Endothelial cell of umbilical vein (primary cell): ENCODE results near the gene TENT4A. TPM values are rescaled to one million over a fixed set of nuclear protein-coding genes. Genes with fewer than 3 reads are reported as not detected.

Experiments used
- BruUV-seq: library from RNA; stranded (reverse); fragments of 400-500 nt; replicated peaks from 2 replicates; lab custom pipeline; 2021; lab: Mats Ljungman, UMichigan
- CTCF ChIA-PET: fragments of 300-600, 350-600 bp; sonication (Branson Sonifier 250); formaldehyde crosslinking; loops from one replicate; lab custom pipeline; 2021; ENCODE audit warnings: antibody characterized with exemption, inconsistent platforms; lab: Charles Lee
- POLR2A ChIA-PET: fragments of 300-600, 350-600 bp; sonication (Branson Sonifier 250); formaldehyde crosslinking; loops from one replicate; lab custom pipeline; 2021; ENCODE audit warnings: antibody characterized with exemption, inconsistent platforms; lab: Charles Lee
- DNase-seq: peaks from one replicate; pipeline ENCODE4 v3.0.0-alpha.2; 2011; ENCODE audit warnings: low read depth, low spot score
- FAIRE-seq: peaks from 2 replicates; lab custom pipeline; 2011; peaks lifted over from hg19 to GRCh38; lab: Jason Lieb, UNC
- H2AFZ ChIP-seq: 2 replicates; pipeline ENCODE4 v1.6.0; 2012; ENCODE audit warnings: low read depth, low read length, control low read depth, inconsistent platforms
- H3K27ac ChIP-seq: 2 replicates; pipeline ENCODE4 v1.5.1; 2011; ENCODE audit warnings: low read depth, mild to moderate bottlenecking, control low read depth, low read length, moderate library complexity; ENCODE audit not compliant: insufficient read depth
- H3K27me3 ChIP-seq, 2 experiments: 2 replicates each; pipeline versions ENCODE4 v1.6.0 to v1.6.1; 2011; ENCODE audit warnings: low read length in 2 of 2, mixed read lengths in 1 of 2; ENCODE audit not compliant: control insufficient read depth in 2 of 2, insufficient read depth in 2 of 2
- H3K36me3 ChIP-seq, 2 experiments: 2 replicates in 1 of 2; 3 replicates in 1 of 2; pipeline ENCODE4 v1.5.1; 2011; ENCODE audit warnings: low read length in 2 of 2, mild to moderate bottlenecking in 1 of 2, moderate library complexity in 1 of 2; ENCODE audit not compliant: control insufficient read depth in 2 of 2, insufficient read depth in 2 of 2; ENCODE audit errors: extremely low read depth in 1 of 2
- H3K4me1 ChIP-seq: 3 replicates; pipeline ENCODE4 v1.5.1; 2011; ENCODE audit warnings: mild to moderate bottlenecking, low read length; ENCODE audit not compliant: control insufficient read depth, insufficient read depth; ENCODE audit errors: extremely low read depth
- H3K4me2 ChIP-seq: 2 replicates; pipeline ENCODE4 v1.6.1; 2011; ENCODE audit warnings: low read length, control low read depth, mixed read lengths; ENCODE audit not compliant: insufficient read depth
- H3K4me3 ChIP-seq, 3 experiments: fragments of 200-600 bp in 1 of 3; sonication (generic), shearing (Covaris generic) in 1 of 3; replicated peaks in 1 of 3; 2 replicates each; pipeline ENCODE4 v1.5.1; 2011 to 2016; ENCODE audit warnings: control low read depth in 3 of 3, low read length in 3 of 3, mild to moderate bottlenecking in 2 of 3, inconsistent platforms in 1 of 3, low read depth in 1 of 3, moderate library complexity in 1 of 3; ENCODE audit not compliant: insufficient read depth in 1 of 3
- H3K79me2 ChIP-seq: 2 replicates; pipeline ENCODE4 v1.6.0; 2012; ENCODE audit warnings: low read length, inconsistent platforms; ENCODE audit not compliant: control insufficient read depth, insufficient read depth
- H3K9ac ChIP-seq: replicated peaks from 2 replicates; pipeline ENCODE3; 2011; ENCODE audit warnings: low read length, control low read depth; ENCODE audit not compliant: insufficient read depth; ENCODE audit errors: extremely low read depth
- H3K9me1 ChIP-seq: replicated peaks from 3 replicates; pipeline ENCODE4 v1.6.0; 2011; ENCODE audit warnings: mild to moderate bottlenecking, low read length; ENCODE audit not compliant: control insufficient read depth, insufficient read depth; ENCODE audit errors: extremely low read depth
- H3K9me3 ChIP-seq: replicated peaks from 2 replicates; pipeline ENCODE4 v1.5.1; 2012; ENCODE audit warnings: low read length, inconsistent platforms; ENCODE audit not compliant: control insufficient read depth, insufficient read depth
- H4K20me1 ChIP-seq: replicated peaks from 2 replicates; pipeline ENCODE3; 2011; ENCODE audit warnings: mild to moderate bottlenecking, low read length; ENCODE audit not compliant: control insufficient read depth, insufficient read depth; ENCODE audit errors: extremely low read depth
- EZH2 ChIP-seq: IDR thresholded peaks from 2 replicates; pipeline ENCODE4 v1.6.1; 2012; ENCODE audit warnings: borderline replicate concordance, low read depth, mild to moderate bottlenecking, moderate library complexity, low read length, inconsistent platforms; ENCODE audit not compliant: severe bottlenecking
- FOS ChIP-seq: IDR thresholded peaks from 2 replicates; pipeline ENCODE4 v1.6.1; 2011; ENCODE audit warnings: mild to moderate bottlenecking, low read length, moderate library complexity, borderline replicate concordance; ENCODE audit not compliant: insufficient read depth
- GATA2 ChIP-seq: IDR thresholded peaks from 2 replicates; pipeline ENCODE4 v1.7.0; 2011; ENCODE audit warnings: low read depth, mild to moderate bottlenecking, moderate library complexity, mixed read lengths, low read length; ENCODE audit not compliant: insufficient read length, insufficient read depth
- JUN ChIP-seq: IDR thresholded peaks from 2 replicates; pipeline ENCODE4 v1.6.1; 2011; ENCODE audit warnings: borderline replicate concordance, low read depth; ENCODE audit not compliant: insufficient read length, insufficient read depth
- MYC ChIP-seq: IDR thresholded peaks from one replicate; pipeline ENCODE4 v1.6.1; 2011; ENCODE audit warnings: mild to moderate bottlenecking, low read depth, low read length
- POLR2A ChIP-seq: IDR thresholded peaks from 2 replicates; pipeline ENCODE4 v1.6.1; 2012; ENCODE audit warnings: low read depth, mild to moderate bottlenecking, control low read depth, low read length
- POLR2AphosphoS5 ChIP-seq: IDR thresholded peaks from 2 replicates; pipeline ENCODE4 v1.6.1; 2012; ENCODE audit warnings: low read depth, mild to moderate bottlenecking, control low read depth, low read length, moderate library complexity; ENCODE audit not compliant: insufficient read depth
- dilution Hi-C: fragments of 300-500 bp; cut with MboI; formaldehyde crosslinking; loops from one replicate; pipeline ENCODE4 v1.15.0; 2019; ENCODE audit warnings: low sequenced_read_pairs; ENCODE audit not compliant: extremely low pct_ligation_motif_present
- intact Hi-C: fragments of 100-400 bp; cut with micrococcal nuclease; formaldehyde crosslinking; loops from one replicate; pipeline ENCODE4 v1.10.0; 2022
- polyA plus RNA-seq, 4 experiments: library from polyadenylated mRNA; depleted of rRNA in 3 of 4; stranded (reverse) in 3 of 4; unstranded in 1 of 4; fragments of >200 nt; gene quantifications; 2 replicates each; pipeline versions ENCODE4 v1.2.1 to v1.2.3, GENCODE V29; 2011 to 2012; ENCODE audit warnings: missing spikeins in 1 of 4
- total RNA-seq: library from RNA; stranded (reverse); gene quantifications from 2 replicates; pipeline ENCODE4 v1.2.3, GENCODE V29; 2021
- TF ChIP-seq, protein P1 (sequence below): IDR thresholded peaks from 2 replicates; pipeline ENCODE4 v1.6.1; 2011; ENCODE audit not compliant: insufficient read depth, insufficient read length
- TF ChIP-seq, protein P2 (sequence below), 2 donors: IDR thresholded peaks; 1 replicate in 1 of 2; 2 replicates in 1 of 2; pipeline ENCODE4 v1.5.1; 2011; ENCODE audit warnings: low read length in 2 of 2, mild to moderate bottlenecking in 2 of 2, moderate library complexity in 2 of 2, control low read depth in 1 of 2, inconsistent platforms in 1 of 2, low read depth in 1 of 2; ENCODE audit not compliant: insufficient read depth in 1 of 2; ENCODE audit errors: extremely low read depth in 1 of 2

Gene TENT4A
- total and polyA plus RNA-seq, 2 donors (not counting 3 experiments of a cell fraction or from before 2014, with no cell fraction given): 10.2 to 35.4 TPM

DNA sequence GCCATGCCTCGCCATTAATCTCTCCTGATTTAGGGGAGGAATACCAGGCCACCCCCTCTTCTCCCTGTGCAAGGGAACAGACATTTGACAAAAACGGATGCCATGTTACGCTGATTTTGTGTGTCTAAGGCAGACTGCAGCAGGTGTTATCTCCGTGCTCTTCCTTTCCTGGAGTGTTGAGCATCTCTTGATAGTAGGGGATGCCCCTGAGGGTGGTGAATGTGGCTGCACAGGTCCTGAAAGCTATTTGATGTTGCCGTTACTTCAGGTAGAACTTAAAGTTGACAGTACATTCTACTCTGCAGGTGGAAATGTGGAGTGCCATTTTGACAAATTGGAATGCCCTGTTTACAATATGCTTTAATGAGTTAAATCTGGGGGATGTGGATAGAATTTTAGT lies 21.5 kb downstream of the TENT4A start:
- peaks cover 0 to 2% of the 10 kb centered on the region in 2 experiments for H3K36me3 ChIP-seq
- ChIA-PET POLR2A (interaction anchor here (0.5 kb wide), 1 partner anchor 348 kb away, joined by 3 read pairs; no protein-coding TSS in a partner anchor), CTCF (interaction anchor here (1.2 kb wide), 1 partner anchor 11 kb away, joined by 4 read pairs; no protein-coding TSS in a partner anchor)
- intact Hi-C loops (no loop called here), dilution Hi-C loops (loop anchor here (25.0 kb wide), 1 partner anchor 97 kb away; the partner anchor contains the start of genes NSUN2 and SRD5A1)
- no peak overlapping the region for H3K27ac ChIP-seq
- H3K9ac ChIP-seq: no peak overlapping the region
- H3K9me3 ChIP-seq: no peaks in the 10 kb centered on the region
- no peaks in the 10 kb centered on the region for H3K9me1 ChIP-seq
- H3K27me3 ChIP-seq: no peaks in the 10 kb centered on the region
- H3K4me3 ChIP-seq: no peak overlapping the region
- TF ChIP-seq FOS: no peak
- no peak for TF ChIP-seq EZH2
- no peak for TF ChIP-seq GATA2
- no peak for TF ChIP-seq POLR2A
- TF ChIP-seq POLR2AphosphoS5: no peak
- TF ChIP-seq, protein P1, sequence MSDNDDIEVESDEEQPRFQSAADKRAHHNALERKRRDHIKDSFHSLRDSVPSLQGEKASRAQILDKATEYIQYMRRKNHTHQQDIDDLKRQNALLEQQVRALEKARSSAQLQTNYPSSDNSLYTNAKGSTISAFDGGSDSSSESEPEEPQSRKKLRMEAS: no peak
- TF ChIP-seq JUN: no peak
- TF ChIP-seq MYC: no peak
- TF ChIP-seq, protein P2, sequence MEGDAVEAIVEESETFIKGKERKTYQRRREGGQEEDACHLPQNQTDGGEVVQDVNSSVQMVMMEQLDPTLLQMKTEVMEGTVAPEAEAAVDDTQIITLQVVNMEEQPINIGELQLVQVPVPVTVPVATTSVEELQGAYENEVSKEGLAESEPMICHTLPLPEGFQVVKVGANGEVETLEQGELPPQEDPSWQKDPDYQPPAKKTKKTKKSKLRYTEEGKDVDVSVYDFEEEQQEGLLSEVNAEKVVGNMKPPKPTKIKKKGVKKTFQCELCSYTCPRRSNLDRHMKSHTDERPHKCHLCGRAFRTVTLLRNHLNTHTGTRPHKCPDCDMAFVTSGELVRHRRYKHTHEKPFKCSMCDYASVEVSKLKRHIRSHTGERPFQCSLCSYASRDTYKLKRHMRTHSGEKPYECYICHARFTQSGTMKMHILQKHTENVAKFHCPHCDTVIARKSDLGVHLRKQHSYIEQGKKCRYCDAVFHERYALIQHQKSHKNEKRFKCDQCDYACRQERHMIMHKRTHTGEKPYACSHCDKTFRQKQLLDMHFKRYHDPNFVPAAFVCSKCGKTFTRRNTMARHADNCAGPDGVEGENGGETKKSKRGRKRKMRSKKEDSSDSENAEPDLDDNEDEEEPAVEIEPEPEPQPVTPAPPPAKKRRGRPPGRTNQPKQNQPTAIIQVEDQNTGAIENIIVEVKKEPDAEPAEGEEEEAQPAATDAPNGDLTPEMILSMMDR (IDR thresholded peaks at IDR 0.05; ENCODE audit: extremely low read depth in 1 of 2, insufficient read depth in 1 of 2, low read depth in 1 of 2, low read length in 2 of 2): no peak
- peaks cover 74% of the 10 kb centered on the region for H3K79me2 ChIP-seq
- peaks cover 38% of the 10 kb centered on the region for H3K4me1 ChIP-seq
- FAIRE-seq (no peak), DNase-seq (no peak)
- H3K4me2 ChIP-seq: no peak overlapping the region
- no peaks in the 10 kb centered on the region for H4K20me1 ChIP-seq
- no TSS peak for BruUV-seq
- H2AFZ ChIP-seq: no peak overlapping the region
